BLaER1 (cell line): ENCODE data around the gene SMARCD1.
"Not testable (repeated sequence)": the region's sequence is repeated elsewhere in the genome, so short reads cannot be mapped to it uniquely, and the experiment has no call there.

Experiments
- H3K27ac ChIP-seq: shearing (Covaris generic); formaldehyde crosslinking; 2 replicates; pipeline ENCODE4 v1.8.1; 2022
- H3K27me3 ChIP-seq: shearing (Covaris generic); formaldehyde crosslinking; 2 replicates; pipeline ENCODE4 v1.8.1; 2022
- H3K36me3 ChIP-seq: shearing (Covaris generic); formaldehyde crosslinking; 2 replicates; pipeline ENCODE4 v1.8.1; 2022
- H3K4me1 ChIP-seq: shearing (Covaris generic); formaldehyde crosslinking; 2 replicates; pipeline ENCODE4 v1.8.1; 2022
- H3K4me2 ChIP-seq: shearing (Covaris generic); formaldehyde crosslinking; 2 replicates; pipeline ENCODE4 v1.8.1; 2022
- H3K4me3 ChIP-seq: shearing (Covaris generic); formaldehyde crosslinking; 2 replicates; pipeline ENCODE4 v1.8.1; 2022
- H3K9ac ChIP-seq: shearing (Covaris generic); formaldehyde crosslinking; 2 replicates; pipeline ENCODE4 v1.8.1; 2022
- H3K9me3 ChIP-seq: shearing (Covaris generic); formaldehyde crosslinking; 2 replicates; pipeline ENCODE4 v1.8.1; 2022
- H4K20me1 ChIP-seq: shearing (Covaris generic); formaldehyde crosslinking; 2 replicates; pipeline ENCODE4 v1.8.1; 2022
- Cebpa-rat ChIP-seq: shearing (Covaris generic); IDR thresholded peaks from 2 replicates; pipeline ENCODE4 v1.8.1; 2022

Gene SMARCD1

DNA sequence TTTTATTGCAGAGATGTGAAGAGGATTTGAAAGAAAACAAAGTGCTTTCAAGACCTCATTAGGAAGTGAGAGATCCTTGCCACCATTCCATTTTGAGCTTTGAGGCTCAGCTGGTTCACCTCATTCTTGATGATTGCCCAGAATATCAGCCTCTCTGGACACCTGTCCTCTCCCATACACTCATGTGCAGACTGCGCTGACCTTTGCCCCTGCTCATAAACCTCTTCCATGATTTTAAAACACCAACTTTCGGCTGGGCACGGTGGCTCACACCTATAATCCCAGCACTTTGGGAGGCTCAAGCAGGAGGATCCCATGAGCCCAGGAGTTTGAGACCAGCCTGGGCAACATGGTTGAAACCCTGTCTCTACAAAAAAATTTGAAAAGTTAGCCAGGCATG is 35.8 kb downstream of the SMARCD1 start:
- peaks cover 92% of the 10 kb centered on the region for H3K36me3 ChIP-seq
- peaks cover 89% of the 10 kb centered on the region for H4K20me1 ChIP-seq
- no peak overlapping the region for H3K4me3 ChIP-seq
- TF ChIP-seq Cebpa-rat, result no peak
- no peak overlapping the region for H3K4me2 ChIP-seq
- no peak overlapping the region for H3K27ac ChIP-seq
- no peak overlapping the region for H3K9ac ChIP-seq
- no peaks in the 10 kb centered on the region for H3K27me3 ChIP-seq
- peaks cover 14% of the 10 kb centered on the region; the same call in 1 of the 2 replicates for H3K4me1 ChIP-seq
- no peaks in the 10 kb centered on the region for H3K9me3 ChIP-seq

DNA sequence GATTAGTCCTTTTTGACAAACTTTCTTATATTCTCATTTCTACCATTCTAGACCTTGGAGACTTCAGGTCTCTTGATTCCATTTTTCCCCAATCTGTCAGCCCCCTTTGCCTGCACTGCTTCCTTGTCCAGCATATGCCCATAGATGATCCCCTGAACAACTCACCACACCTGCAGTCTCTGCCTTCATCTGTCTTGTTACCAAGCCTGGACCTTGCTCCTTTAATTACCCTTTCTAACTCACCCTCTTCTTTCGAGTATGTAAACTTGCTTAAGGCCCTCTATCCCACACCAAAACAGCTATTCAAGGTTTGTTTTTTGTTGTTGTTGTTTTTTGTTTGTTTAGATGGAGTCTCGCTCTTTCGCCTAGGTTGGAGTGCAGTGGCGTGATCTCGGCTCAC is 36.5 kb downstream of the SMARCD1 start:
- no peak for TF ChIP-seq Cebpa-rat
- H3K4me3 ChIP-seq, result no peak overlapping the region
- H3K9ac ChIP-seq, result no peak overlapping the region
- peaks cover 14% of the 10 kb centered on the region; the same call in 1 of the 2 replicates for H3K4me1 ChIP-seq
- H3K36me3 ChIP-seq, result peaks cover 90% of the 10 kb centered on the region
- H3K27ac ChIP-seq, result no peak overlapping the region
- H4K20me1 ChIP-seq, result peaks cover 84% of the 10 kb centered on the region
- no peaks in the 10 kb centered on the region for H3K9me3 ChIP-seq
- H3K4me2 ChIP-seq, result no peak overlapping the region
- no peaks in the 10 kb centered on the region for H3K27me3 ChIP-seq

DNA sequence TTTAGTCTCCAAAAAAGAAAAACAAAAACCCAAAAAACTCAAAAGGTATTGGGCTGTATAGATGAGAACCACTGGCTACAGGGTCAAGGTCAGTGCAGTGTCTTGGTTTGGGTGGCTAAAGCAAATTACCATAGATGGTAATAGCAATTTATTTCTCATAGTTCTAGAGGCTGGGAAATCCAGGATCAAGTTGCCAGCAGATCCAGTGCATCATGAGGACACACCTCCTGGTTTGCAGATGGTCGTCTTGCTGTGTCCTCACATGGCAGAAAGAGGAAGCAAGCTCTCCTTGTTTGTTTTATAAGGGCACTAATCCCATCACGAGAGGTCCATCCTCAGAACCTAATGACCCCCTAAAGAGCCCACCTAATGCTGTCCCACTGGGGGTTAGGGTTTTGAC is 38.1 kb downstream of the SMARCD1 start:
- Histone ChIP-seq H3K9me3 (no peaks in the 10 kb centered on the region), H3K9ac (no peak overlapping the region), H3K36me3 (peaks cover 92% of the 10 kb centered on the region), H3K27me3 (no peaks in the 10 kb centered on the region), H4K20me1 (peaks cover 85% of the 10 kb centered on the region), H3K4me2 (no peak overlapping the region), H3K4me1 (peaks cover 14% of the 10 kb centered on the region; the same call in 1 of the 2 replicates), H3K27ac (no peak overlapping the region), H3K4me3 (no peak overlapping the region)
- TF ChIP-seq Cebpa-rat, result no peak

DNA sequence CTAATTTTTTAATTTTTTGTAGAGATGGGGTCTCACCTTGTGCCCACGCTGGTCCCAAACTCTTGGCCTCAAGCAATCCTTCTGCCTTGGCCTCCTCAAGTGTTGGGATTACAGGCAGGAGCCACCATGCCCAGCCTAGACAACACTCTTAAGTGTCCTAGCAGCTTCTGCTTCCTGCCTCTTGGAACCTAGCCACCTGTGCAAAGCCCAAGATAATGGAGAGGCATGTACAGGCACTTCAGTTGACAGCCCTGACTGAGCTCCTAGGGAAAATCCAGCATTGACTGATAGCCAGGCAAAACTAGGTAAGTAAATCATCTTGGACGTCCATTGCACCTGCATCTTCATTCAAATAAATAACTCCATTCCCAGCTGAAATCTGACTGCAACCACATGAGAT is 42.4 kb downstream of the SMARCD1 start:
- peaks cover 93% of the 10 kb centered on the region for H3K36me3 ChIP-seq
- no peak for TF ChIP-seq Cebpa-rat
- no peak overlapping the region for H3K9ac ChIP-seq

DNA sequence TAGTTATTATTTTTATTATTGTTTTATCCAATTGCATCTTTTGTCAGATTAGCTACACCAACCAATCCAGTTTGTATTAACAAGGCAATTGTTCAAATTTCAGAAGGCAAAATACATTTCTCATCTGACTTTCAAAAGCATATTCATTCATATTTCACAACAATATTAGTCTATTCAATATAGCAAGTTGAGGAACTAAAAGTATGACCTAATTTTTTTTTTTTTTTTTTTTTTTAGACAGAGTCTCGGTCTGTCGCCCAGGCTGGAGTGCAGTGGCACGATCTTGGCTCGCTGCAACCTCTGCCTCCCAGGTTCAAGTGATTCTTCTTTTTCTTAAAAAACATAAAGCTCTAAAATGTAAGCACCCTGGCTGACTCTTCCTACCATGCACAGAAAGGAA is 44.1 kb downstream of the SMARCD1 start:
- Histone ChIP-seq H3K4me2 (no peak overlapping the region), H3K4me3 (no peak overlapping the region), H3K4me1 (peaks cover 25% of the 10 kb centered on the region; the same call in 1 of the 2 replicates), H3K36me3 (peaks cover 93% of the 10 kb centered on the region), H4K20me1 (peaks cover 65% of the 10 kb centered on the region), H3K9ac (no peak overlapping the region), H3K27me3 (no peaks in the 10 kb centered on the region), H3K27ac (no peak overlapping the region), H3K9me3 (no peaks in the 10 kb centered on the region)
- TF ChIP-seq Cebpa-rat, result no peak

More for the DNA sequence above, 42.4 kb downstream of the SMARCD1 start:
- peaks cover 20% of the 10 kb centered on the region; the same call in 1 of the 2 replicates for H3K4me1 ChIP-seq
- no peak overlapping the region for H3K4me2 ChIP-seq
- H4K20me1 ChIP-seq, result peaks cover 68% of the 10 kb centered on the region; the same call in 1 of the 2 replicates
- no peaks in the 10 kb centered on the region for H3K27me3 ChIP-seq
- no peak overlapping the region for H3K27ac ChIP-seq
- H3K9me3 ChIP-seq, result no peaks in the 10 kb centered on the region
- H3K4me3 ChIP-seq, result no peak overlapping the region

DNA sequence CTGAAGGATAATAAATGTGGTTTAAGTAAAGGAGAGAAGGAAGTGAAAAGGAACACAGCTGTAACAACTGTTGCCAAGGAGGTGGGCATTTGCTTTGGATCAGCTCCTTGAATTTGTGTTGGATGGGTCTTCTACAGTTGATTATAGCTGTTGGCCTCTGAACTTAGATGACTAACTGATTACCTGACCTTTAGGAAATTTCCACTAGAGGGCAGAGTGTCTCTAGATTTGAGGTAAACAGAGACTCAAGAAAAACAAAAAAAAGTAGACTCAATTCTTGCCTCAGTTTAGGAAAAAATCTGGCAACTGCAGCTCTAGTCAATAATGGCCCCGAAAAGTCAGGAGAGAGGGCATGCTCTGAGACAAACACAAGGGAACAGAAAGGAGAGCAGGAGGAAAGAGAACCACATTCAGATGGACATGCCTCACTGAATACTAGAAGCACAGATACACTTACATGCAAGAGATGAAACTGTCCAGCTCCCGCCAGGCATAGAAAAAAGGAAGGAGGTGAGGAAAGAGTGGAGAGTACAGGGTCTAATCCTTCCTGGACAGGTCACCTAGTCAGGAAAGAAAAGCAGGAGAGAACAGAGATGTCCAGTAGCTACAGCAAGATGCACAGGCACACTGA is 47.5 kb downstream of the SMARCD1 start:
- Histone ChIP-seq H3K9ac (no peak overlapping the region), H3K4me2 (no peak overlapping the region; the same call in 1 of the 2 replicates), H3K4me1 (peaks cover 11% of the 10 kb centered on the region; the same call in 1 of the 2 replicates), H4K20me1 (peaks cover 48% of the 10 kb centered on the region), H3K36me3 (peaks cover 96% of the 10 kb centered on the region), H3K9me3 (no peaks in the 10 kb centered on the region), H3K4me3 (no peak overlapping the region), H3K27ac (no peak overlapping the region), H3K27me3 (no peaks in the 10 kb centered on the region)
- no peak for TF ChIP-seq Cebpa-rat

DNA sequence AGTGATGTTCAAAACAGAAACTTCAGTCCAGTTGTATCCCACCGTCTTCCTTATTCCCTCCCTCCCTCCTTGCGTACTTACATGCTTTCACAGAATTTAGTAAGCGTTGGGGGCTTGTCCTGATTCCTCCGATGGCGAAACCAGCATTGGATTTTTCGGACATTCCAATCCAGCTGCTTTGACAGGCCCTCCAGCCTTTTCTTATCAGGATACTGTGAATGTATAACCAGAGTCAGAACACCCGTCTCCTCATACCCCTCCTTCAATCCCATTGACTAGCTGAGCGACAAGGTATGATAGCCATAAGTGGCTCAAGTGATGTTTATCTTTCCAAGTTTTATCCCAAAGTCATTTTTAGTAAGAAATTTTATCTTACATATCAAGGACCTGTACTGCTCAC is 57.9 kb downstream of the SMARCD1 start:
- no peak for TF ChIP-seq Cebpa-rat

DNA sequence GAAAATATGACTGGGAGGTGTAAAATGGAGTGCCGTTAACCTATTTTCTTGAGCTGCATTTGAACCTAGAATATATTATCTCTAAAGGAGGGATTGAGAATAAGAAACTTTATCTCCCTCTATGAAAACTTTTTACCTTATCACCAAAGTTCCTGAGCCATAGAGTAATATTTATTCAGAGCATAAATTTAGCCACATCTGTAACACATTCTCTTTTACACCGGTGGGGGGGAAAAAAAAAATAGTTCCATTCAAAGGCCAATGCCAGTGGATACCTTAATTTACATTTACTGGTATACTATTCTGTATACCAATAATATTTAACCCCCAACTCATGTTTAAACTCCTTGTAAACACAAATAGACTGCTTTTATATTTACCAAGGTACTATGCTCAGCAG is 60.3 kb downstream of the SMARCD1 start:
- TF ChIP-seq Cebpa-rat, result no peak
- Histone ChIP-seq H3K4me3 (no peak overlapping the region), H3K4me1 (no peaks in the 10 kb centered on the region), H3K9me3 (no peaks in the 10 kb centered on the region), H3K9ac (no peak overlapping the region), H3K4me2 (no peak overlapping the region), H4K20me1 (peaks cover 57% of the 10 kb centered on the region), H3K27me3 (no peaks in the 10 kb centered on the region), H3K36me3 (peaks cover 53% of the 10 kb centered on the region), H3K27ac (no peak overlapping the region)

More for the DNA sequence above, 57.9 kb downstream of the SMARCD1 start:
- Histone ChIP-seq H3K27me3 (no peaks in the 10 kb centered on the region), H3K4me2 (no peak overlapping the region), H3K9me3 (no peaks in the 10 kb centered on the region), H3K9ac (no peak overlapping the region), H3K27ac (no peak overlapping the region), H4K20me1 (peaks cover 42% of the 10 kb centered on the region), H3K36me3 (peaks cover 70% of the 10 kb centered on the region), H3K4me3 (no peak overlapping the region), H3K4me1 (no peaks in the 10 kb centered on the region)

DNA sequence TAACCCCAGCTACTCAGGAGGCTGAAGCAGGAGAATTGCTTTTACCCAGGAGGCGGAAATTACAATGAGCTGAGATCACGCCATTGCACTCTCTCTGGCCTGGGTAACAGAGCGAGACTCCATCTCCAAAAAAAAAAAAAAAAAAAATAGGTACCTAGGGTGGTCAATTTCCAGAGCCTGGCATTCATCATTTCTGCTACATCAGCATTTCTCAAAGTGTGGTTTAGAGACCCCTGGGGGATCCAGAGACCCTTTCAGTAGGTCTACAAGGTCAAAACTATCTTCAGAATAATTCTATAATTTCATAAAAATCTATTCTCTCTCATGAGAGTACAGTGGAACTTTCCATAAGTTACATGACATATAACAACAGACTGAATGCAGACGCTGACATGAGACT is 62.1 kb downstream of the SMARCD1 start:
- H3K36me3 ChIP-seq, result peaks cover 46% of the 10 kb centered on the region

DNA sequence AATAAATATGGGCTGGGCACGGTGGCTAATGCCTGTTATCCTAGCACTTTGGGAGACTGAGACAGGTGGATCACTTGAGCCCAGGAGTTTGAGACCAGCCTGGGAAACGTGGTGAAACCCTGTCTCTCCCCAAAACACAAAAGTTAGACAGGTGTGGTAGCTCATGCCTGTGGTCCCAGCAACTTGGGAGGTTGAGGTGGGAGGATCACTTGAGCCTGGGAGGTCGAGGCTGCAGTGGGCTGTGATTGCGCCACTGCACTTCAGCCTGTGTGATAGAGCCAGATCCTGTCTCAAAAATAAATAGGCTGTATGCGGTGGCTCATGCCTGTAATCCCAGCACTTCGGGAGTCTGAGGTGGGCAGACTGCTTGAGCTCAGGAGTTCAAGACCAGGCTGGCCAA is 62.9 kb downstream of the SMARCD1 start:
- H4K20me1 ChIP-seq, result peaks cover 80% of the 10 kb centered on the region
- H3K4me2 ChIP-seq, H3K27ac ChIP-seq, H3K4me3 ChIP-seq, H3K4me1 ChIP-seq, H3K9ac ChIP-seq, H3K27me3 ChIP-seq, H3K9me3 ChIP-seq: not testable (repeated sequence)
- H3K36me3 ChIP-seq, result peaks cover 45% of the 10 kb centered on the region

More for the DNA sequence above, 62.1 kb downstream of the SMARCD1 start:
- no peaks in the 10 kb centered on the region for H3K9me3 ChIP-seq
- no peaks in the 10 kb centered on the region for H3K4me1 ChIP-seq
- no peak overlapping the region for H3K4me2 ChIP-seq
- H3K27me3 ChIP-seq, result no peaks in the 10 kb centered on the region
- H3K9ac ChIP-seq, result no peak overlapping the region
- no peak for TF ChIP-seq Cebpa-rat
- H4K20me1 ChIP-seq, result peaks cover 76% of the 10 kb centered on the region
- no peak overlapping the region for H3K27ac ChIP-seq
- H3K4me3 ChIP-seq, result no peak overlapping the region
